Stimulated activated CD4-positive, alpha-beta T cell treated with anti-CD3 and anti-CD28 coated beads, Interleukin-2, amount 100 ng/mL, for 24 hours (primary cell): ENCODE results near the gene ARL3.

Experiments used
- DNase-seq, 2 donors: peaks; one replicate each; pipeline ENCODE4 v3.0.0-alpha.2; 2020

Gene ARL3

GRCh38 chr10:102633287-102633686 lies 80.9 kb downstream of the ARL3 start:
- peak; percentile 45 to 55 for DNase-seq

- DNase-seq, result no peak
Measured at GRCh38 chr10:102632394-102633111, 81.6 kb downstream of the ARL3 start.

- no peak for DNase-seq
Measured at GRCh38 chr10:102631525-102632393, 82.4 kb downstream of the ARL3 start.

- no peak for DNase-seq
Measured at GRCh38 chr10:102630663-102631062, 83.5 kb downstream of the ARL3 start.

- DNase-seq, result no peak
Measured at GRCh38 chr10:102629661-102630614, 84.3 kb downstream of the ARL3 start.

- DNase-seq, result no peak
Measured at GRCh38 chr10:102628451-102628911, 85.7 kb downstream of the ARL3 start.

GRCh38 chr10:102627736-102628293 lies 86.4 kb downstream of the ARL3 start:
- no peak for DNase-seq

GRCh38 chr10:102627291-102627735 lies 86.9 kb downstream of the ARL3 start:
- no peak for DNase-seq

GRCh38 chr10:102626026-102626685 lies 88.0 kb downstream of the ARL3 start:
- no peak for DNase-seq

- no peak for DNase-seq
Measured at GRCh38 chr10:102624751-102625645, 89.2 kb downstream of the ARL3 start.

GRCh38 chr10:102624094-102624493 lies 90.1 kb downstream of the ARL3 start:
- DNase-seq, result no peak
